HCT116 (cell line): ENCODE data around the gene DLG4.

Experiments used
- EZH2 ChIP-seq: fragments of 200-600 bp; sonication (generic); IDR thresholded peaks from 2 replicates; pipeline ENCODE4 v1.6.1; 2017; ENCODE audit warnings: antibody characterized with exemption, mixed run types
- FOSL1 ChIP-seq: IDR thresholded peaks from 2 replicates; pipeline ENCODE4 v1.6.1; 2012; ENCODE audit warnings: low read depth
- JUND ChIP-seq: IDR thresholded peaks from 2 replicates; pipeline ENCODE4 v1.6.1; 2012
- POLR2A ChIP-seq: IDR thresholded peaks from 2 replicates; pipeline ENCODE4 v1.7.0; 2011; ENCODE audit warnings: borderline replicate concordance; ENCODE audit not compliant: insufficient read depth, insufficient read length; ENCODE audit errors: extremely low read depth
- POLR2AphosphoS5 ChIP-seq: IDR thresholded peaks from 2 replicates; pipeline ENCODE4 v1.6.1; 2011; ENCODE audit warnings: mild to moderate bottlenecking, low read depth, low read length, moderate library complexity
- TCF7L2 ChIP-seq: IDR thresholded peaks from 2 replicates; pipeline ENCODE4 v1.7.0; 2011; ENCODE audit warnings: borderline replicate concordance, inconsistent platforms; ENCODE audit not compliant: insufficient read depth, insufficient read length; ENCODE audit errors: extremely low read depth
- YY1 ChIP-seq: IDR thresholded peaks from 2 replicates; pipeline ENCODE4 v1.6.1; 2011; ENCODE audit warnings: low read length, low read depth, moderate library complexity, mild to moderate bottlenecking; ENCODE audit not compliant: insufficient replicate concordance; ENCODE audit errors: extremely low read depth
- TF ChIP-seq, protein P1 (sequence below), 3 experiments: fragments of 200-600 bp in 1 of 3; sonication (generic) in 1 of 3; IDR thresholded peaks in 2 of 3; conservative IDR thresholded peaks in 1 of 3; 2 replicates each; pipeline ENCODE4 v1.5.1; 2012 to 2017; ENCODE audit warnings: low read depth in 2 of 3, low read length in 2 of 3, antibody characterized with exemption in 1 of 3, borderline replicate concordance in 1 of 3, control low read depth in 1 of 3, mild to moderate bottlenecking in 1 of 3, mixed read lengths in 1 of 3, mixed run types in 1 of 3, moderate library complexity in 1 of 3; ENCODE audit not compliant: insufficient read depth in 1 of 3
- TF ChIP-seq, protein P2 (sequence below): IDR thresholded peaks from 2 replicates; pipeline ENCODE4 v1.6.1; 2012; ENCODE audit warnings: low read depth
- TF ChIP-seq, protein P3 (sequence below): IDR thresholded peaks from 2 replicates; pipeline ENCODE4 v1.6.1; 2012
- TF ChIP-seq, protein P4 (sequence below): IDR thresholded peaks from 2 replicates; pipeline ENCODE4 v1.6.1; 2012
- TF ChIP-seq, protein P5 (sequence below): IDR thresholded peaks from 2 replicates; pipeline ENCODE4 v1.6.1; 2011; ENCODE audit warnings: mild to moderate bottlenecking, low read length, moderate library complexity; ENCODE audit not compliant: insufficient replicate concordance; ENCODE audit errors: extremely low read depth

DNA sequence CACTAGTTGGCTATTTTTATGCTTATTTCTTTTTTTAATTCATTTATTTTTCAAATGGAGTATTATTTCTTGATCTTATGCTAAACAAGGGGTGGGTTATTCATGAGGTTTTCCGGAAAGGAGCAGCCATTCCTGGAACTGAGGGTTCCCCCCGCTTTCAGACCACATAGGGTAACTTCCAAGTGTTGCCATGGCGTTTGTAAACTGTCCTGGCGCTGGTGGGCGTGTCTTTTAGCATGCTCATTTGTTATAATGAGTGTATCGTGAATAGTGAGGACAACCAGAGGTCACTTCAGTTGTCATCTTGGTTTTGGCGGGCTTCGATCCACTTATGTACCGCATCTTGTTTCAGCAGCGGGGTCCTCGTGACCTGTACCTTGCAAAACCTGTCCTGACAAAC lies 75.4 kb downstream of the DLG4 start:
- TF ChIP-seq, protein P1, sequence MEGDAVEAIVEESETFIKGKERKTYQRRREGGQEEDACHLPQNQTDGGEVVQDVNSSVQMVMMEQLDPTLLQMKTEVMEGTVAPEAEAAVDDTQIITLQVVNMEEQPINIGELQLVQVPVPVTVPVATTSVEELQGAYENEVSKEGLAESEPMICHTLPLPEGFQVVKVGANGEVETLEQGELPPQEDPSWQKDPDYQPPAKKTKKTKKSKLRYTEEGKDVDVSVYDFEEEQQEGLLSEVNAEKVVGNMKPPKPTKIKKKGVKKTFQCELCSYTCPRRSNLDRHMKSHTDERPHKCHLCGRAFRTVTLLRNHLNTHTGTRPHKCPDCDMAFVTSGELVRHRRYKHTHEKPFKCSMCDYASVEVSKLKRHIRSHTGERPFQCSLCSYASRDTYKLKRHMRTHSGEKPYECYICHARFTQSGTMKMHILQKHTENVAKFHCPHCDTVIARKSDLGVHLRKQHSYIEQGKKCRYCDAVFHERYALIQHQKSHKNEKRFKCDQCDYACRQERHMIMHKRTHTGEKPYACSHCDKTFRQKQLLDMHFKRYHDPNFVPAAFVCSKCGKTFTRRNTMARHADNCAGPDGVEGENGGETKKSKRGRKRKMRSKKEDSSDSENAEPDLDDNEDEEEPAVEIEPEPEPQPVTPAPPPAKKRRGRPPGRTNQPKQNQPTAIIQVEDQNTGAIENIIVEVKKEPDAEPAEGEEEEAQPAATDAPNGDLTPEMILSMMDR (IDR thresholded peaks at IDR 0.05 in 2 of 3, conservative IDR thresholded peaks at IDR 0.05 in 1 of 3; ENCODE audit: borderline replicate concordance in 1 of 3, insufficient read depth in 1 of 3, low read depth in 2 of 3, low read length in 2 of 3) = no peak
- TF ChIP-seq POLR2AphosphoS5 = no peak
- TF ChIP-seq, protein P2, sequence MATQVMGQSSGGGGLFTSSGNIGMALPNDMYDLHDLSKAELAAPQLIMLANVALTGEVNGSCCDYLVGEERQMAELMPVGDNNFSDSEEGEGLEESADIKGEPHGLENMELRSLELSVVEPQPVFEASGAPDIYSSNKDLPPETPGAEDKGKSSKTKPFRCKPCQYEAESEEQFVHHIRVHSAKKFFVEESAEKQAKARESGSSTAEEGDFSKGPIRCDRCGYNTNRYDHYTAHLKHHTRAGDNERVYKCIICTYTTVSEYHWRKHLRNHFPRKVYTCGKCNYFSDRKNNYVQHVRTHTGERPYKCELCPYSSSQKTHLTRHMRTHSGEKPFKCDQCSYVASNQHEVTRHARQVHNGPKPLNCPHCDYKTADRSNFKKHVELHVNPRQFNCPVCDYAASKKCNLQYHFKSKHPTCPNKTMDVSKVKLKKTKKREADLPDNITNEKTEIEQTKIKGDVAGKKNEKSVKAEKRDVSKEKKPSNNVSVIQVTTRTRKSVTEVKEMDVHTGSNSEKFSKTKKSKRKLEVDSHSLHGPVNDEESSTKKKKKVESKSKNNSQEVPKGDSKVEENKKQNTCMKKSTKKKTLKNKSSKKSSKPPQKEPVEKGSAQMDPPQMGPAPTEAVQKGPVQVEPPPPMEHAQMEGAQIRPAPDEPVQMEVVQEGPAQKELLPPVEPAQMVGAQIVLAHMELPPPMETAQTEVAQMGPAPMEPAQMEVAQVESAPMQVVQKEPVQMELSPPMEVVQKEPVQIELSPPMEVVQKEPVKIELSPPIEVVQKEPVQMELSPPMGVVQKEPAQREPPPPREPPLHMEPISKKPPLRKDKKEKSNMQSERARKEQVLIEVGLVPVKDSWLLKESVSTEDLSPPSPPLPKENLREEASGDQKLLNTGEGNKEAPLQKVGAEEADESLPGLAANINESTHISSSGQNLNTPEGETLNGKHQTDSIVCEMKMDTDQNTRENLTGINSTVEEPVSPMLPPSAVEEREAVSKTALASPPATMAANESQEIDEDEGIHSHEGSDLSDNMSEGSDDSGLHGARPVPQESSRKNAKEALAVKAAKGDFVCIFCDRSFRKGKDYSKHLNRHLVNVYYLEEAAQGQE = no peak
- TF ChIP-seq TCF7L2 = no peak
- TF ChIP-seq EZH2 = no peak
- TF ChIP-seq, protein P3, sequence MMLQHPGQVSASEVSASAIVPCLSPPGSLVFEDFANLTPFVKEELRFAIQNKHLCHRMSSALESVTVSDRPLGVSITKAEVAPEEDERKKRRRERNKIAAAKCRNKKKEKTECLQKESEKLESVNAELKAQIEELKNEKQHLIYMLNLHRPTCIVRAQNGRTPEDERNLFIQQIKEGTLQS = no peak
- no peak for TF ChIP-seq POLR2A
- no peak for TF ChIP-seq JUND
- TF ChIP-seq, protein P4, sequence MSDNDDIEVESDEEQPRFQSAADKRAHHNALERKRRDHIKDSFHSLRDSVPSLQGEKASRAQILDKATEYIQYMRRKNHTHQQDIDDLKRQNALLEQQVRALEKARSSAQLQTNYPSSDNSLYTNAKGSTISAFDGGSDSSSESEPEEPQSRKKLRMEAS = no peak
- TF ChIP-seq FOSL1 = no peak
- TF ChIP-seq, protein P5, sequence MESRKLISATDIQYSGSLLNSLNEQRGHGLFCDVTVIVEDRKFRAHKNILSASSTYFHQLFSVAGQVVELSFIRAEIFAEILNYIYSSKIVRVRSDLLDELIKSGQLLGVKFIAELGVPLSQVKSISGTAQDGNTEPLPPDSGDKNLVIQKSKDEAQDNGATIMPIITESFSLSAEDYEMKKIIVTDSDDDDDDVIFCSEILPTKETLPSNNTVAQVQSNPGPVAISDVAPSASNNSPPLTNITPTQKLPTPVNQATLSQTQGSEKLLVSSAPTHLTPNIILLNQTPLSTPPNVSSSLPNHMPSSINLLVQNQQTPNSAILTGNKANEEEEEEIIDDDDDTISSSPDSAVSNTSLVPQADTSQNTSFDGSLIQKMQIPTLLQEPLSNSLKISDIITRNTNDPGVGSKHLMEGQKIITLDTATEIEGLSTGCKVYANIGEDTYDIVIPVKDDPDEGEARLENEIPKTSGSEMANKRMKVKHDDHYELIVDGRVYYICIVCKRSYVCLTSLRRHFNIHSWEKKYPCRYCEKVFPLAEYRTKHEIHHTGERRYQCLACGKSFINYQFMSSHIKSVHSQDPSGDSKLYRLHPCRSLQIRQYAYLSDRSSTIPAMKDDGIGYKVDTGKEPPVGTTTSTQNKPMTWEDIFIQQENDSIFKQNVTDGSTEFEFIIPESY = no peak
- TF ChIP-seq YY1 = no peak
